Measurements from ENCODE around the gene SPRED3.

Gene SPRED3

DNA sequence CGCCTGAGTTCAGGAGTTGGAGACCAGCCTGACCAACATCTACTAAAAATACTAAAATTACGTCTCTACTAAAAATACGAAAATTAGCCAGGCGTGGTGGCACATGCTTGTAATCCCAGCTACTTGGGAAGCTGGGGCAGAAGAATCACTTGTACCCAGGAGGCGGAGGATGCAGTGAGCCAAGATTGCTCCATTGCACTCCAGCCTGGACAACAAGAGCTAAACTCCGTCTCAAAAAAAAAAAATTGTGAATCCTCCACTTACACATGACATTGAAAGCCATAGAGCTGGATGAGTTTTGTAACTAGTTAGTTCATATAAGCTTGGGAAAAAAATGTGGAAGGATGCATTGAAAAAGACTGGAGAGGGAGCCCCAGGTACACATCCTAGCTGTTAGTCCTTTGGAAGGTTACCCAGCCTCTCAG is 14.6 kb upstream of the SPRED3 start:
- no peak for DNase-seq

DNA sequence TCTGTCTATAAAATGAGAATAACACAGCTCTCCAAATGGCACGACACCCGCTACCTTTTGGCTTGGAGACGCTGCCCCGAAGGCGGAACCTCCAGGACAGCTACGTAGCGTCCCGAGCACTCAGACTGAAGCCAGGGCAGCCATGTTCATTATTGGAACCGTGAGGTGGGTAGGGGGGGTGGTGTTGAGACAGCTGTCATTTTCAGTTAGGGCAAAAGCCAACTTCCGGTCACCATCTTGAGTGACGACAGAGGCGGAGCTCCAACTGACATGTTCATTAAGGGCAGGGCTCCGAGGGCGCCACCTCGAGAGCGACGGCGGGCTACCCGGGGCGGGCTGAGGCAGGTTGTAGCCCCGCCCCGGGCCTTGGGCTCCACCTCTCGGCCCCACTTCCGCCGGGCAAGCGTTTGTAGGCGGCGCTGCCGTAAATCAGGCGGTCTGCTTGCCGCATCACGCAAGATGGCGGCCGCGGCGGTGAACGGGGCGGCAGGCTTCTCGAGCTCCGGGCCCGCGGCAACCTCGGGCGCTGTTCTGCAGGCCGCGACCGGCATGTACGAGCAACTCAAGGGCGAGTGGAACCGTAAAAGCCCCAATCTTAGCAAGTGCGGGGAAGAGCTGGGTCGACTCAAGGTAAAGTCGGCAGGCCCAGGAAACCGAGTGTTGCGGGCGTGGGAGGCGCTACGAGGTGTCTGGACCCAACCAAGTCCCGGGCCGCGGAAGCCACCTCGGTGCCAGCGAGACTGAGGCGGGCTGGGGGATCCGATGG is 14.0 kb upstream of the SPRED3 start, which contains the start of gene PSMD8:
PSMD8 (plus strand) TSS at position 240 of the 766 bp plus-strand sequence; CDS start at position 271, 31 bp downstream.
- peak; percentile 99 for DNase-seq

DNA sequence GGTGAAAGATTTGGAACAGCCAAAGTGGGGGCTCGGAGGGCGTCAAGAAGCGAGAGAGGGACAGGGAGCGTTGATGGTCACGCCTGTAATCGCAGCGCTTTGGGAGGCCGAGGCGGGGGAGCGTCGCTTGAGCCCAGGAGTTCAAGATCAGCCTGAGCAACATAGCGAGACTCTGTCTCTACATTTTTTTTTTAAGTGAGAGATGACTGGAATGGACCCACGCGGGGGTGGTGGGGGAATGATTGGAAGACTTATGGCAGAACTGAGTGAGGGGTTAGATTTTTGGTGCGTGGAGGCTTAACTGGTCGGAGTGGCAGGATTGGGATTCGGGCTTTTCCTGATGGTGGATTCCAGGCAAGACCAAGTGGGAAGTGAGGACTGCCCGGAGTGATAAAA is 13.4 kb upstream of the SPRED3 start:
- DNase-seq = no peak

DNA sequence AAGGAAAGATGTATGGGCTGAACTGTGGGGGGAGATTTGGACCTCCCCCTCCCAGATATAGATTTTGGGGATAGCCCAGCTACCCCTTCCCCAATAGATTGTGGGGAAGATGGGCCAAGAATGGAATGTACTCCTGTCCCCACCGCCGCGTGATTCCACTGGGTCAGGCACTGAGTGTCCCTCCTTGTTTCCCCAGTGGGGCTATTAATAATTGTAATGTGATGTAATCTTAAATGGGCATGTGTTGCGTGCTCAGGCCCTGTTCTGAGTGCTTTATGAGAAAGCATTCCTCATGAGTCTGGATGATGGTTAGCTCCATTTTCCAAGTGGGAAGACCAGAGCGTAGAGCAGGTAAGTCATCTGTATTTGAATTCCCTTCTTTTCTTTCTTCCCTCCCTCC is 12.7 kb upstream of the SPRED3 start:
- DNase-seq = no peak

DNA sequence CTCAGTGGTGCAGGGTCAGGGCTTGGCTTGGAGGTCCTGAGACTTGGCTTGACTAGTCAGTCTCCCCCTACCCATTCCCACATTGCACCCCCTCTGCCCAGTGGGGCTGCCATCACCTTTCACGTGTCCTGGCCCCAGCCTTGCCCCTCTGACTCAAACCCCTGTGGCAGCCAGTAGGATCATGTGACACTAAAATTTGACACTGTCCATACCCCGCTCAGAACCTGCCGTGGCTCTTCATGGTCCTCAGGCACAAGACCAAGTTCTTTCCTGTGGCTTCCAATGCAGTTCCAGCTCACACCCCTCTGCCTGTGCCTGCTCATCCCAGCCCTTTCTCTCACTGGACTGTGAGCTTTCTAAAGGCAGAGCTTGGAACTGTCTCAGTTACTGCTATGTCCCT is 11.9 kb upstream of the SPRED3 start:
- DNase-seq = no peak

DNA sequence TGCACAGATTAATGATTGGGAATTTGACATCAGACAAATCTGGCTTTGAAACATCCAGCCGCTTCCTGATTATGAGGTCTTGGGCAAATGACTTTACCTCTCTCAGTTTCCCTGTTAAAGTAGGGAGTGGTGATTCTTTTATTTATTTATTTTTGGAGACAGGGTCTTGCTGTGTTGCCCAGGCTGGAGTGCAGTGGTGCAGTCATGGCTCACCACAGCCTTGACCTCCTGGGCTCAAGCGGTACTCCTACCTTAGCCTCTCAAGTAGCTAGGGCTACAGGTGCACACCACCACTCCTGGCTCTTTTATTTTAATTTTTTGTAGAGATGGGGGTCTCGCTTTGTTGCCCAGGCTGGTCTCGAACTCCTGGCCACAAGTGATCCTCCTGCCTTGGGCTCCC is 11.4 kb upstream of the SPRED3 start:
- no peak for DNase-seq

DNA sequence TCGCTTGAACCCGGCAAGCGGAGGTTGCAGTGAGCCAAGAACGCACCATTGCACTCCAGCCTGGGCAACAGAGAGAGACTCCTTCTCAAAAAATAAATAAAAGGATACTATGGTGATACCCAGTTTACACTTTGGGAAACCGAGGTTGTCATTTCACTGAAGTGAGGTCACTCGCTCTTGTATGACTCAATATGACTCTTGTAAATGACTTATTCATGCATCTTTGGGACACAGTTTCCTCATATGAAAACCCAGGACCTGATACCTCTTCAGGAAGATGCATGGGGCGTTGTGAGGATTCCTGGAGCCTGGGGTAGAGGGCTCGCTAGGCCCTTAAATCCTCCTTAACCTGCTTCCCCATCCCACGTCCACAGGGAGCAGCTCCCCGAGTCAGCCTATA is 9.6 kb upstream of the SPRED3 start:
- DNase-seq = no peak

DNA sequence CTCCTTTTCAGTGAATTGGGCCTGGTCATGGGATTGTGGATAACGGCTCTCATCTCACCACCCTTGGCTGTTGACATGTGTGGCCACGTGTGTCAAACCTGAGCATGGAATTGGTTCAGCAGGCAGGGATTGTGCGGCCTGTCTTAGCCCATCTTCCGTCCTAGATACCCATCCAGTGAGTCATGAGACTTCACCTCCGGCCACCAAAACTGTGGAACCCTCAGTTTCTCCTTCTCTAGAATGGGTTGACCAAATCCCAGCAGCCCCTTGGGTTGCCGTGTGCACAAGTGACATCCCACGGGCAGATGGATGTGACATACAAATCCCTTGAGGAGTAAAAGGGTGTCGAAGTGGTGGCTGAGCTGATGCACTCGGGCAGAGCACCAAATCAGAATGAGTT is 7.4 kb upstream of the SPRED3 start:
- no peak for DNase-seq

DNA sequence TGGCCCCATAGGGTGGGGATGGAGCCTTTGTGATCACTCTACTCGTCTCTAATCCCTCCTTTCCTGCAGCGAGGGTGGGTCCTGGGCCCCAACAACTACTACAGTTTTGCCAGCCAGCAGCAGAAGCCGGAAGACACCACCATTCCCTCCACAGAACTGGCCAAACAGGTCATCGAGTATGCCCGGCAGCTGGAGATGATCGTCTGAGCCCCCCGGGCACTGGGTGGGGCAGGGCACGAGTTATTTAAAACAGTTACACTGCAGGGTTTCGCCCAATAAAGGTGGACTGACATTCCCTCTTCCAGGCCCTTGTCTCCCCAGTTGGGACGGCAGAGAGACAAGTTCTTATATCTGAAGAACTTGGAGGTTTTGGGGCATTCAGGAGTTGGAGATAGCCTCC is 5.3 kb upstream of the SPRED3 start:
- DNase-seq = no peak

DNA sequence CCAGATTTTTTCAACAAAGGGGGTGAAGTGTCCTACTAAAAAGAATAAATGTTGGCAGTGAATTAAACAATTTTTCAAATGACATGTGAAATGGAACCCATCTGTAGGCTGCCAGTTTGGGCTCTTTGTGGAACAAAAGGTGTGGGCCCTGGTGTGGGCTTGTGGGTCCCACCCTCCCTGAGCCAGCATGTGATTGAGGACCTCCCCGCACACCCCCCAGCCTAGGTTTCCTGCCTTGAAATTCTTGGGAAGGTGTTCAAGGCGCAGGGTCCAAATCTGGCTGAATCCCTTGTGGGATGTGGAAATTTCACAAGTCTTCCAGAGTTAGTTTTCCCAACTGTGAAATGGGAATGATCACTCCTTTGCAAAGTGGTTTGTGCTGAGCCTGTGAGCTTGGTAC is 4.8 kb upstream of the SPRED3 start:
- DNase-seq = no peak

DNA sequence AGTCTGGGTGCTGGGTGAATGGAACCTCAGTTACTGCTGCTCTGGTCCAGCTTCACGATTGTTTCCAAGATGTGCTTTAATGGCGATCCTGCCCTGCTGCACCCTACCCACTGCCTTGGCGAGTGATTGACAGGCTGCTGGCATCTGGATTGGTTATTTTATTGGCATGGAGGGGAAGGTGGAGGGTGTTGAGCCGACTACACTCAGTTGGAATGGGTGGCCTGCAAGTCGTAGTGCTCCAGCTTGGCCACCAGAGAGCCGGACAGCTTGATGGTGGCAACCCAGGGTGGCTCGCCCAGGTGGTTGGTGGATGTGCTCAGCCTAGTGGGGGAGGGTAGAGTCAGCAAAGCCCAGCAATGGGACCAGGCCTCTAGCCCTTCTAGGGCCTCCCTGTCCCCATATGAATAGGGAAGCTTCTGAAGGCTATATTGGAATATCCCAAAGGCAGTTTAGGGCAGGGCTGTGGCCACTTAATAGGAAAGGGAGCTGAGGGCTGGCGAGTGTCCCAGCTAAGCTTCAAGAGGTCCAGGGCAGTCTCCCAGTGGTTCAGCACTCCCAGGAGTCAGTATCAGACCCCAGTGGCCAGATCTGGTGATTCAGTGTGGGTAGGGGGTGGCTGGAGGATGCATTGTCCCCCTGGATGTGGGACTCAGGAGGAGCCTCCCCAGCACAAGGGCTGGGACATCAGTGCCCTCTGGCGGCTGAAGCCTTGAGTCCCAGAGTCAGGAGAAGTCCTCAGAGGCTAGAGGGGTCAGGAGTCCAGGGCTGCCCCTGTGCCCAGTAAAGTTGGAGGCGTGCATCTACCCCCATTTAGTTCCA is 4.1 kb upstream of the SPRED3 start:
- no peak for DNase-seq

DNA sequence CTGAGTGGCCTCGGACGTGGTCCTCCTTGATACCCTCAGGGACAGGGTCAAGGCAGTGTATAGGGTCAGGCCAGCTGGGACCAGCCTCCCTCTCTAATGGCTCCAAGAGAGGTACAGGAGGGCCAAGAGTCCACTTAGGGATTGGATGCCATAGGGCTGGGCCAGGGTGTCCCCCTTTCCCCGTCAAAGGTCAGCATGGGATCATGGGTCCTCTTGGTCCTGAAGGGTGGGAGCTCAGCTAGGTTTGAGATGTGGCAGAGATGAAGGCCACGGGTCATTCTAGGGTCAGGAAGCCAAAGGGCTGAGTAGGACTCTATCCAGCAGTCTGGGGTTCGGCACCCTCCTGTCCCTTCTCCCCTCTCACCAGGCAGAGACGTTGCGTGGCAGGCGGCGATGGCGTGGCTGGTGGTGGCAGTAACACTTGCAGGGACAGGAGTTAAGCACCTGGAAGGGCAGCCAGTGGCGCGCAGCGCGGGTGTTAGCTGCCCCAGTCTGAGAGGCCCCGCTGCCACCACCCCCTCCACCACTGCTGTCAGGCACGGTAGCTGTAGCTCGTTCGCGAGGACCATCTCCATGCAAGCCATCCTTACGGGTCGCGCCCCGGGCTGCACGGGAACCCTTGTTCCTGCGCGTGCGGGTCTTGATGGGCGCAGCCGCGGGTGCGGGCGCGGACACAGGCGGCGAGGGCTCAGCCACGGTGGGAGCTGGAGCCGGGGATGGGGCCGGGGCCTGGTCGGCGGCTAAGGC is 3.3 kb upstream of the SPRED3 start:
- no peak for DNase-seq

DNA sequence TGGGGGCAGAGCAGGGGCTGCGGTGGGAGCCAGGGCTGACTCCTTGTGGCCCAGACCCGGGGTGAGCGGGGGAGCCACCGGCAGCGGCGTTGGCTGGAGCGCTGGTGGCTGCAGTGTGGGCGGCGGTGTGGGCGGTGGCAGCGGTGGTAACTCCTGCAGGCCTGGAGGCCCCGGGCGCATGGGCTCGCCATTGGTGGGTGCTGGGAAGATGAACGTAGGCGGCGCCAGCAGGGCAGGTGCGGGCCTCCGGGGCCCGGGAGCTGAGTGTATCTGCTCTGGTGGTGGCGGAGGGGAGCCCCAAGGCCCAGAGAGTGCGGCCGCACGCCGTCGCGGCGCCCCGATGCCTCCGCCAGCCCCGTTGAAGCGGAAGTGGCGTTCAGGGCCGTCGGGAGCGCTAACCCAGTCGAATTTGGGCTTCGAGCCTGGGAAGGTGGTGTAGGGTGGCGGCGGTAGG is 2.7 kb upstream of the SPRED3 start:
- no peak for DNase-seq

DNA sequence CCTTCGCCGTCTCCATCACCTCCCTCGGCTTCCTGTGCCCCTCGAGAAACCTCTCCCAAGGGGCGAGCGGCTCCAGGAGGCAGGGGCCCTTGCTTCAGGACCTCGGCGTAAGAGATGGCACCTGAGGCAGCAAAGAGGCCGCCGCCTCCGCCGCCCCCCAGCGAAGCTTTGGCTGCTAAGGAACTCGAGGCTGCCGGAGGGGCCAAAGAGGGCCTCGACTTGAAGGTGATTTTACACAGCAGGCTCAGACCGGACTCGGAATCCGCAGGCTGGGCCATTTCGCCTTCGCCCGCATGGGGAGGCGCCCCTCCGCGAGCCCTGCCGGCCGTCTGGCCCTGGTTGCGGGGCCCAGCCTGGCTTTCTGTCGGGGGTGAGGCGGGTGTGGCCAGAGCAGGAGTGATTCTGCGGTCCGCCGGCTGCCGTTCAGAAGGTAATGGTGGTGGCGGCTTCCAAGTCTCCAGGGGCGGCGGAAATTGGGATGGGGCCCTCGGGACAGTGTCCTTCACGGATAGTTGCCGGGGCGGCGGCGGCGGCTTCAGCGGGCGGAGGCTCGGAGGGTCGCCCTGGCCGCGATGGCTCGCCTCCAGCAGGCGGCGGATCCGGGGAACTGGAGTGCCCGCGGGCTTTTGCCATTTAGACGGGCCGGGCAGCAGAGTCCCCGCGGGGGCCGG is 2.1 kb upstream of the SPRED3 start:
- DNase-seq = no peak

DNA sequence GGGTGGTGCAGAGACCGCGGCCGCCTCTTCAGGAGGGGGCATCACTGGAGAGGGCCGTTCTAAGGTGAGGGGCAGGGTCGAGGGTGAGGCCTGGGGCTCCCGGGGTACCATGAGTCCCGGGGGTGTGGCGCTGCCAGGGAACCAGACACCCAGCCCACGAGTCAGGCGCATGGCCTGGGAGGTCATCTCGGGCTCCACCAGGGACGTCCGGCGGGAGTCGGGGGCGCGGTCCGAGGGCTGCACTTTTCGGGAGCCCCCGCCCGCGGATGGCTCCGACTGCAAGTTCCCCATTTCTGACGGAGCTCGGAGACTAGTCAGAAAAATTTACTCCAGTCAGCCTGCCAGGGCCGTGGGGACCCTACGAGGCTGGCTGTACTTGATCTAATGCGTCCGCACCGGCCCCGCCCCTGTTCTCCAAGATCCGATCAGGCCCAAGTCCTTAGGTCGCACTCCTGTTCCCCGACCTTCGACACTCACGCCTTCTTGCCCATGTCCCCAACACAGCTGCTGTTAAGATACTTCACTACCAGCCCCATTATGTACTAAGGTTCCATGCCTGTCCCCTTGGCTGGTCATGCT is 1.4 kb upstream of the SPRED3 start:
- no peak for DNase-seq

DNA sequence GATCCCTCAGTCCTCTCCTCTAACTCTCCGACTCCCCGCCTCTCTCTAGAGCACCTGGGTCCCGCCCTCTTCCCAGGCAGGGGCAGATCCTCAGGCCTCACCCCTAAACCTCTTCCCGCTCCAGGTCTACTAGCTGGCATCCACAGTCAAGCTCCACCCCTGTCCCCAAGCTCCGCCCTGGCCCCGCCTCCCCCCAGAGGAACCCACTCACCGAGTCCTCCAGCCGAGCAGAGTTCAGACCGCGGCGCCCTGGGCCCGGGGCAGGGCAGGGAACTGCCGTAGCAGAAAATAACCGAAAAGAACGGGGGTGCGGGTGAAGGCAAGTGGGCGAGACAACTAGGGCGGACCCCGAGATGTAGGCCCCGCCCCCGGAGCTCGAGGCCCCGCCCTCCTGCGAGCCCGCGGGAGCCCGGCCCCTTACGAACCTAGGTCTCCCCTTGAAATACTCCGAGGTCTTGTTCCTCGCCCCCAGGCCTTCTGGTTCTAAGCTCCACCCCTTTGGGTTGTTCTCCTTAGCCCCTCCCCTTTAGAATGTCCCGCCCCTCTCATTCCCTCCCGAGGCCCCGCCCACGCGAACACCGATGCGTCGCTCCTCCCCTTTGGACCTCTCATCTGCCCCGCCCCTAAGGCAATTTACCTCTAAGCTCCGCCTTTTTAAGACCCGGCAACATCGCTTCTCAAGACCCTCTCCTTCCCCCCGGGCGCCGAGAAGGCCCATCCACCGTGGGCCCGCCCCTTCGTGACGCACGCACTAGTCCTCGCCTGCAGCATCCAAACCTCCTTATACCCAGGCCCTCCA is 748 bp upstream of the SPRED3 start, which contains the start of gene GGN:
GGN (minus strand) TSS at position 485 of the 799 bp plus-strand sequence. CDS start 773 bp downstream, outside the sequence.
- DNase-seq = peak; percentile 91

DNA sequence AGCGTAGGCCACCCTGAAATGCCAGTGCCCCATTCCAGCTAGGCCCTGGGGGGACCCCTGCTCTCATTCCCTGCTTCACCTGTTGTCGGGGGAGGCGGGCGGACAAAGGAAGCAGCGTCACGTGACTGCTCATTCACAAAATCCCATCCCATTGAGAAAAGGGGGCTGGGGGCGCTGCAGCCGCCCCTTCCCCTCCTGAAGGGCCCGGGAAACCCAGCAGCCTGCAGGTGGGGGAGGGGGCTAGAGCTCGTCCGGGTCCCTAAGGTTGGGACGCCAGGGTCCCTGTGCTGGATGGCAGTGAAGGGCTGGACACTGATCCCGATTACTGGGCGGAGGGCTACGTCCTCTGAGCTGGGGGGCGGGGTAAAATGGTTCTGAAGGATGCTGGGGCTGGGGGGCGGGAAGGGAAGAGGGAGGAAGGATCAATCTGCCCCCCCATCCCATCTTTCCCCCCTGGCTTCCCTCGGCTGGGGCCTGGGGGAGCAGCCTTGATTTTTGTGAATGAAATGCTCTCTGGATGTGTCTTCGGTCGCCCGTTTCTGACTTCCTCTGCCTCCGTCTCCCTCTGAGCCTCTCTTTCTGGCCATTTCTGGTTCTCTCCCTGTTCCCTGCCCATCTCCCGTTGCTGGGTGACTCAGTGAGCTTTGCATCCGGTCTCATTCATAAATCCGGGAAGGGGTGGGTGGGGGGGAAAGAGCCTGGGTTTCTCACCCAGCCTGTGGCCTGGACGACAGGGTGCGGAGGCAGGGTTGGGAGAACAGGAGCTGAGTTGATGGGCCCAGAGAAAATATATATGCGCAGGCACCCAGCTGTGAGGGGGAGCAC is 816 bp downstream of the SPRED3 start:
- peak; percentile 8 for DNase-seq

DNA sequence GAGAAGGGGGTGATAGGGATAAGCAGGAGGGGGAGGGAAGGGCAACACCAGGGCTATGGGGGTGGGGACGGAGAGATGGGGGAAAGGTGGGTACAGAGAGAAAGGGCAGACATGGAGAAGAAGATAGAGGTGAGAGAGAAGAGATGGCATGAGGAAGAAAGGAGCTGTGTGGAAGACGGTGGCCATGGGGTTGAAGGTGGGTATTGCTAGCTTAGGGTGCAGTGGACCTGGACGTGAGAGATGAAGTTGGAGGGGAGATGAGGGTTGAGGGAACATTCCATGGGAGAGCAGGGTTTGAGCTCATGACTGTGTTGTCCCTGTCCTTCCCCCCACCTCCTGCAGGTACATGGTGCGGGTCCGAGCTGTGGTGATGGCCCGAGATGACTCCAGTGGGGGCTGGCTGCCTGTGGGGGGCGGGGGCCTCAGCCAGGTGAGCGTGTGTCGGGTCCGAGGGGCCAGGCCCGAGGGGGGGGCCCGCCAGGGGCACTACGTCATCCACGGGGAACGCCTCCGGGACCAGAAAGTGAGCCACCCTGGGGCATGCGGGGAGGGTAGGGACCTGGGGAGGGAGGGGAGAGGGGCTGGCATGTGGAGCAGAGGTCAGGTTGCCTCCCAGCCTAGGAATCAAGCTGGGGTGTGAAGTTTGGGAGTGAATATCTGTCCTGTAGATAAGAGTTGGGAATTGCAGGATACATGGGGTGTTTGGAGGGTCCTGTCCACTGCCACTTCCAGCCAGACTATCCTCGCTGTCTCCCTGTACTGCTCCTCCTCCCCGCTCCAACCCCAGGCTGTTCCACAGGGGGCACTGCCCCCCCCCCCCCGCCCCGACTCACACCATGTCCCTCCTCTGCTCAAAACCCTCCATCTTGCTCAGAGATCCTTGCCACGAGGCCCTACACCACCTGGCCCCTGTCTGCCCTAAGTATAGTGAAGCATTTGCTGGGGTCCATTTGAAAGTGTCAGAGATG is 1.7 kb downstream of the SPRED3 start:
- no peak for DNase-seq

DNA sequence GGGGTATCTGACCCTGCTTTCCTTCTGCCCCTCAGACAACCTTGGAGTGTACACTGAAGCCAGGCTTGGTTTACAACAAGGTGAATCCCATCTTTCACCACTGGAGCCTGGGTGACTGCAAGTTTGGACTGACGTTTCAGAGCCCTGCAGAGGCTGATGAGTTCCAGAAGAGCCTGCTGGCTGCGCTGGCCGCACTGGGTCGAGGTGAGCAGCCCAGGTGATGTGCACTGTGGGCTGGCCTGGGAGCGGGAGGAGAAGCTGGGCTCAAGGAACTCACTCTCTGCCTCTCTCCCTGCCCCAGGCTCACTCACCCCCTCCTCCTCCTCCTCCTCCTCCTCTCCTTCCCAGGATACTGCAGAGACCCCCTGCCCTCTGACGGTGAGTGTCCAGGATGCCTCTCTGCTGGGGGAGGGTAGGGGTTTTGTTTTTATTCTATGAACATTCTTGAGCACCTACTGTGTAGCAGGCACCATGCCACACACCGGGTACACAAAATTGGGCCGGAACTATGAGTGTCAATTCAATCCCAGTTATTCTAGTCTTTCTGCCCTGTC is 3.5 kb downstream of the SPRED3 start:
- no peak for DNase-seq
